NCI-H2196 treated with DMSO at 0.1 percent for 48 hours (cell line): ENCODE data around the gene DAPK1.

ENCODE experiments used
- DNase-seq: peaks from one replicate; lab custom pipeline; 2025; ENCODE audit not compliant: unreplicated experiment; lab: John Stamatoyannopoulos, UW

Gene DAPK1

DNA sequence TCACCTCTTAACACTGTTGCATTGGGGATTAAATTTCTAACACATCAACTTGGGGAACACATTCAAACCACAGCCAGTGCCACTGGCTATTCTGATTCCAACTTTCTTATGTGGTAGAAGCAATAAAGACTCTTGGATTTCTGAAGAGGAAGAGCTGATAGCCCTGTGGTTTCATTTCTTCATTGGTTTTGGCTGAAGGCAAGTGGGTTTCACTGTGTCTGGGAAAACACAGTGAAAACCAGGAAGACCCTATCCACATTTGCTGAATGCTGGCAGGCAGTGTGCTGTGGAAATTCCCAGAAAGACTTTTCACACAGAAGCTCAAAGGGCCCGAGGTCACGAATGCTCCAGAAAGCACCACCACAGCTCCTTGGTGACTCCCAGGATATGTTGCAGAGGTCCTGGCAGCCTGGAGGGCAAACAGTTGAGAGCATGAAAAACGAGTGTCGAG lies 67.1 kb downstream of the DAPK1 start:
- no peak for DNase-seq

DNA sequence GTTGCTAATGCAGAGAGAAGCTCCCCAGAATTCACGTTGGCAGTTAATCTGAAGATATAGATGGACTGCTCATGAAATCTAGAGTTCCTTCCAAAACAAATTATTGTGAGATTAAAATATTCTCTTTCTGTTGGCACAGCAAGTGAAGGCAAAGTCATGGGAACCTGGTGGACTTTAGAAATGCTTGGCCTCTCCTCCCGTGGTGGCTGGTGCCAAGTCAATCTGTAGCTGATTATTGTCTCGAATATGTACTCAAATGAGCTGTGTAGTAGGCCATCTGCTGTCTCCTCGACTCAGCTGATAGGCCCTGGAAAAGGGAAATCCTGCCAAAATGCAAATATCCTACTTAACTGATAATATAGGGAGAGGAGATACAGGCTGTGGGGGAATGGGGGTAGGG lies 69.3 kb downstream of the DAPK1 start:
- DNase-seq = peak; percentile 34

DNA sequence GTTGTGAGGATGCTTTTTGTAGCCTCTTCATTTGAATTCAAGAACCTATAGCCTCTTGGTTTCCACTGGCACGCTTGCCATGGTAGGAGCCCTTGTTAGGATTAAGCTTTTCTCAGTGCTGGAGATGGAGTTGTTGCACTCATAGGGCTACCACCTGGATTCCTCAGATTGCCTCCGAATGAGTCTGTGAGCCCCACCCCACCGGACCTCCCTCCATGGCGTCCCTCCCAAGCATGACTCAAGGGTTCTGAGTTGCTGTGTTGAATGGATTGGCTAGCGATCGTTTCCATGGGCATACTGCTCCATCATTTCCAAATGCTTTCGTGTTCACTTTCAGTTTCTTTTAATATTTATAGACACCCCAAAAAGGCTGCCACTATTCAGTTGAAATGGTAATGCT lies 69.9 kb downstream of the DAPK1 start:
- no peak for DNase-seq

DNA sequence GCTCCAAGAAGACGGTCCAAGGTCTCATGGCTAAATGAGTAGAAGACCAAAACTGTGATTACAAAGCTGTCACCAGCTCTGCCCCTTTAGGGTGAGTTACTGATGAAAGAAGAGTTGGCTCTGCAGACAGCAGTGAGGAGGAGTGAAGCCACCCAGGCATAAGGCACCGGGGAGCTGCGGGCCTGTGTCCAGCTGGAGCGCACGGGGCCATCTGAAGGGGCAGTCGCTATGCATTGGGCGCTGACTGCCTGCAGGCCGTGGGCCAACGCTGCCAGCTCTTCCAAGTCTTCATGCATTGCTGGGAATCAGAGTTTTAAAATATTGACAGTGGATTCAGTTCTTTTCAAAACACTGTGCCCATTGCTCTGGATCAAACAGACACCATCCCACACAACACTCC lies 70.3 kb downstream of the DAPK1 start:
- DNase-seq = no peak

DNA sequence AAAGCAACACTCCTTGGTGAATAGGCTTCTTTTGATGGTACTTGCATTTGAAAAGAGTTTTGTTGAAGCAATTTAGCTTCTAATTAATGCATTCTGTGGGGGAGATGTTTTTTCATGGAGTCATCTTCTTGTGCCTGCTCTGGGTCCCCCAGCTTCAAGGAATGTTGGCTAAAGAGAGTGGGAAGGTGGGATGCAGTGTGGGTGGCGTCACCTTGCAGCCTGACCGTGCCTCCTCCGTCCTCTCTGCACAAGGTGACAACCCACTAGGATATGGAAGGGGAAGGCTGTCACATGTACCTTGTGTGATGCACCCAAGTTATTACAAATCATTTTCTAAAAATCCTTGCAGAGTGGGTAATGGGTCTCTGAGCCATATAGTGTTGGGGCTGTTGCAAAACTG lies 70.7 kb downstream of the DAPK1 start:
- no peak for DNase-seq

DNA sequence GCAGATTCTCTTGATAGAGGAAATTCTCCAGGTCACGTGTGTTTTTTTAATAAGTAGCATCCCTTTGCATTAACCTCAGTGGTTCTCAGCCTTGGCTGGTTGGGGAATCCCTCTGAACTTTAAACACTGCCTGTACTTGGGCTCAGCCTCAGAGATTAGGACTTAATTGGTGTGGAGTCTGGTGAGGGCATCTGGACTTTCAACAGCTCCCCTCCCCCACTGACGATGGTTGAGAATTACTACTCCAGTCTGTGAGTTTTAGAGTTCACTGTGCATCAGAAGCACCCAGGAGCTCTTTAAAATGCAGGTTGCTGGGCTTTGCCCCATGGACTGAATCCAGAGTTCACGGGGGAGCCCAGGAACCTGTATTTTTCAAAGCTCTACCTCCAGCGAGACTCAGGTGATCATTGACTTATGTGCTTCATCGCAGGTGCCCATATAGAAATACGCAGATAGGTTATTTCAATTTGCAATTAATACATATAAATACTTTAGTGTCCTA lies 71.4 kb downstream of the DAPK1 start:
- no peak for DNase-seq

DNA sequence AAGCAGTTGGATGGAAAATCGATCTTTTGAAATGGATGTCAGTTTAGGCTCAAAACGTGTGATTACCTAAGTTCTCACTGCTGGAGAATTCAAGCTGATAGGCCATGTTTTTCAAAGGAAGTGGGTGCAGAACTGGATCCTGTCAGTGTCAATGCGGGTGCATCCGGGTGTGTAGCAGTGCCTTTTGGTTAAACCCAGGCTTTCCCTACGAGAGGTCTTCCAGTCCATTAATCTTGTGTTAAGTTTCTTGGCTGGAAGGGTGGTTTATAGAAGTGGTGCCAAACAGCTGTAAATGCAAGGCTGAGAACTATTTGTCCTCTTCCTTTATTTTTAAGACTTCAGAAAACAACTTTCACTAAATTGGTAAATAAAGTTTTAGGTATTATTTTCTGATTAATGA lies 71.9 kb downstream of the DAPK1 start:
- no peak for DNase-seq

DNA sequence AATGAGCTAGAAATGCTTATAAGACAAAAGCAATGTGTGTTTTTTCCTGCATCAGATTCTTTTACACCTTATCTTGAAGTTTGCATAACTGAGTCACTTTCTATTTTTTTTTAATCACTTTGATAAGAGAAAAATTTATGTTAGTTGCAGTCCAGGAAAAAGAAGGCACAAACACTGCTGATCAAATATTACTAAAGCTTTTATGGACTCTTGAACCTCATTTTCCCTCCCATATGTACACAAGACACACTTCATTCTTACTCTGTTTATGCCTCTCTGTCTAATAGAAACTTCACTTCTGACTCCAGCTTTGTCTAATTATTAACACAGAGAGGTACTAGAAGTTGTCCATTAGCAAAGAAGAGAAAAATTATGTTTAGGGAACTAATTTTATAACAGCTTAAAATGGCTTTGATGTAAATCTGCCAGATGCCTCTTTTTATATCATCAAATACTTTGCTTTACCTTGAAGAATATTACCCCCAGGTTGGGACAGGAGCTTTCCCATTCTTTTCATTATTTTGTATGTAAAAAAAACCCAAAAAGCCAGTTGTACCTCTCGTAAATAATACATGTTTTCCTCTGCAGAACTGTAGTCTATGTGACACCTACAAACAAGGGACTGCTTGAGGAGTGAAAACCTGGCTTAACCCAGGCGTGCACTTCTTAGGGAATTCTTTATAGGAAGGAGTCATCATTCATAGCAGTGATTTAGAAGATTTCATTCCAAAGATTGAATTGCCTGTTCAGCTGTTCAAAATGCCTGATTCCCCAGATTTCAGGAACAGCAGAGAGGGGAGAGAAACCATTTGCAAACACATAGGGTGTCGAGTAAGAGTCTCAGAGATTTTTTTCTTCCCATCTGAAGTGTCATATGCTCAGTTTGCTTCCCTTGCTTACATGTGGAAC lies 72.6 kb downstream of the DAPK1 start:
- no peak for DNase-seq

DNA sequence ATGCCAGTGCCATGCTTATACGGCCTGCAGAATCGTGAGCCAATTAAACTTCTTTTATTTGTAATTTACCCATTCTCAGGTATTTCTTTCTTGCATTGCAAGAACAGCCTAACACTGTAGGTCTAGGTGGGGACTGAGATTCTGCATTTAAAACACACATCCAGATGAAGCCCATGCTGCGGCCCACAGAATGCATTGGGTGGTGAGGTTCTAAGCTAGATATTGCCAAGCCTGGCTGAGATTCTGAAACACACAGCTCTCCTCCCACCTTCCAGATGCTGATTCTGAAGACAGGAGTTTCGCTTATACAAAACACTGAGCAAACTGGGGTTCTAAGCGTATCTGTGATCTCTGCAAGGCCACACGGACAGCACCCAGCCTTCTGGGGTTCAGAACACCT lies 75.1 kb downstream of the DAPK1 start:
- no peak for DNase-seq

DNA sequence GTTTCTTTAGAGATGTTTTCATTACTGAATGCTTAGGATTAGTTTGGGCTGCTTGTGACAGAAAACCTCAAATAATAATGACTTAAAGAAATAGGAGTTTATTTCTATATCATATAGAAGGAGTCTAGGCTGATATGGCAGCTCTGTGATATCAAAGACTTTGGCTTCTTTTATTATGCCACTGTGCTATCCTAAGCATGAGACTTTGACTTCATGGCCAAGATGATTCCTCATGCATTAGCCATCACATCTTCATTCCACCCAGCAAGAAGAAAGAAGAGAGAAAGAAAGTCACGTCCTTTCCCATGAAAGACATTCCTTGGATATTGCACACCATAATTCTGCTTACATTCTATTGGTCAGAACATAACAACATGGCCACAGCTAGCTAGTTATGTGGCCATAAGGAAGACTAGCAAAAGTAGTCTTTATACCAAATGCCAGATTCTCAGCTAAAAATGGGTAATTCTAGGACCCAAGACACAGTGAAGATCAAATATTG lies 76.2 kb downstream of the DAPK1 start:
- no peak for DNase-seq

DNA sequence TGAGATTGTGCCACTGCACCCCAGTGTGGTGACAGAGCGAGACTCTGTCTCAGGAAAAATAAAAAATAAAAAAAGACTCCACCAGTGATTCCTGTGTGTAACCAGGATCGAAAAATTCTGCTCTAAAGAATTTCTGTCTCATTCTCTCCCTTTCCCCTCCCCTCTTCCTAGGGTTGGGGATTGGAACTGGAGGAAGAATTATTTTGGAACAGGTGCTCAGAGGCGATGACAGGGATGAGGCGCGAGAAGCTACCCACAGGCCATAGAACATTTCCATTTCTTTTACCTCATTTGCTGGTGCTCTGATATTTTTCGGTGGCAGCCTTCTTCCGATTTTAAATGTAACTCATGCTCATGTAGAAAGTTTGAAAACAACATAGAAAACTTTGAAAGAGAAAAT lies 80.1 kb downstream of the DAPK1 start:
- DNase-seq = no peak

DNA sequence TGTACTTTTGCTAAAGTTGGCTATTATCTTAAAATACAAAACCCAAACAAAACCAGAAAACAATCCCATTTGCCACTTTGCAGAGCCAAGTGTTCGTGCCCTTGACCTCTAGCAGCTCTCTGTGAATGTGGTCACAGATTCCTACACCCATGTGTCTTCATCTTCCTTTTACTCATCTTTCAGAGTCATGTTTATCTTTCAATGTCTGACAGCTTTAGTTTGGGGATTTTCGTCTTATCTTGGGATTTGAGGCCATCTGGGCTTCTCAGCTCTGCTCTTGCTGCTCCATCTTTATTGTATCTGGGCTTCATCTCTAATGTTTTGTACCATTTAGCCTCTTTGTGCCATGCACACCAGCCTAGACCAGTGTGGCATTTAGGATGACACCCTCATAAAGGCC lies 81.0 kb downstream of the DAPK1 start:
- no peak for DNase-seq

DNA sequence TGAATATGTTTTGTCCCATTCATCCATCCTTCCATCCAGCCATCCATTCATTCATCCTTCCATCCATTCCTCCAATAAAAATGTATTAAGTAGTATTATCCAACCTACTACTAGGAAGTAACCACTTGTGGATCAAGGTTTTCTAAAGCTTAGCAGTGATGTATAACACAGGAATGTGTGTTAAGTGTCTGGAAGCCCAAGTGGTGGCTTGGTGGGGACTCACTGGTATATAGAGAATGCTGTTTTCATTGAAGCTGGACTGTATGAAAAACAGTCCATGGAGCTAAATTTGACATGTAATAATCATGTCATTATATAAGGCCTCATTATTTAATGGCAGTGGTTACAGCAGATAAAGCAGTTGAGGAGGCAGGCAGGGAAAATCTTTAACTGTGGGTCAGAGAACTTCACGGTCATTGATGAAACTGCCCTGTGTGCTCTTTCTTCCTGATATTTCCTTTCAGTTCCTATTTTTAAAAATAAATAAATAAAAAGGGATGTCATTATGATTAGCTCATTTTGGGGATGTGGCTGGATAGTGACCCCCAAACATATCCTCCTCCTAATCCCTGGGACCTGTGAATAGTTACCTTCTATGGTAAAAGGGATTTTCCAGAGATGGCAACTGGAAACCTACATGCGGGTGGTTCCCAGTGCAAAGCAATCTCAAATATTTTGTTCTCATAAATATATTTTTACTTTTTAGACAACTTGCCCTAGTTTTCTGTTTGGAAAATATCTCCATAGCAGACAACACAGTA lies 82.3 kb downstream of the DAPK1 start:
- DNase-seq = no peak

DNA sequence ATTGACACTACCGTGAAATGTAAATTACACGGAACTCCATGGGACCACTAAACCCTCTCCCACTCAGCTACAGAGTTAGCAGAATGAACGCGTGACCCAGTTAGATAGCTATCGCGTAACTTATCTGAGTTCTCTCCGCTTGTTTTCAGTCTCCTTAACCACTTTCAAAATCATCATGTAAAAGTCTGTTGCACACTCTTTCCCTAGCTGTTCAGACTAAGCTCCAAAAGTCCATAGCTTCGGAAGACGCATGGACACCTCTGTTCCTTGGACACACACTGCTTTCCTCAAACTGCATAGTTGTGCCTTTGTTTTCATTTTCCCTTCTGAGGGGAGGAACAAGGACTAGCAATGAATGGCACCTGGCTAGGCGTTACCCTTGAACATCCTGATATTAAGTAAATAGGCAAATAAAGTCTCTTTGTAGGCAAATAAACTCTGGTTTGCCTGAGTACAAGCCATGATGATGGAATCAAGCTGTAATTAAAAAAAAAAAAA lies 83.3 kb downstream of the DAPK1 start:
- no peak for DNase-seq

DNA sequence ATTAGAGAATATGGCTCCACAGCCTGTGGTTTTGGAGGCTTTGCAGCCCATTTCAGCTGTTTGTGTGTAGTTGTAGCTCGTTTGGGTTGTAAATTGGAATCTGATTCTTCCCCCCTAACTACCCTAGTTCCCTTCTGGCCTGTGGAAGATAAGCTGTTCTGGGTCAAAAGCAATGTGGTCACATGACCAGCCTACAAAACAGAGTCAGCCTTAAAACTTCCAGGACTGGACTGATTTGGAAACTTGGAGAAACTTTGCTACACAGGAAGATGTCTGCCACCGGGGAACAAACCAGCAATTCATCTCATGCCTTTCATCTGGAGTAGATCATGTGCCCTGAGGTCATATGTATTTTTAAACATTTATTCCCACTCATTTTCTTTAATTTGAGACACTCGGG lies 83.8 kb downstream of the DAPK1 start:
- DNase-seq = no peak

DNA sequence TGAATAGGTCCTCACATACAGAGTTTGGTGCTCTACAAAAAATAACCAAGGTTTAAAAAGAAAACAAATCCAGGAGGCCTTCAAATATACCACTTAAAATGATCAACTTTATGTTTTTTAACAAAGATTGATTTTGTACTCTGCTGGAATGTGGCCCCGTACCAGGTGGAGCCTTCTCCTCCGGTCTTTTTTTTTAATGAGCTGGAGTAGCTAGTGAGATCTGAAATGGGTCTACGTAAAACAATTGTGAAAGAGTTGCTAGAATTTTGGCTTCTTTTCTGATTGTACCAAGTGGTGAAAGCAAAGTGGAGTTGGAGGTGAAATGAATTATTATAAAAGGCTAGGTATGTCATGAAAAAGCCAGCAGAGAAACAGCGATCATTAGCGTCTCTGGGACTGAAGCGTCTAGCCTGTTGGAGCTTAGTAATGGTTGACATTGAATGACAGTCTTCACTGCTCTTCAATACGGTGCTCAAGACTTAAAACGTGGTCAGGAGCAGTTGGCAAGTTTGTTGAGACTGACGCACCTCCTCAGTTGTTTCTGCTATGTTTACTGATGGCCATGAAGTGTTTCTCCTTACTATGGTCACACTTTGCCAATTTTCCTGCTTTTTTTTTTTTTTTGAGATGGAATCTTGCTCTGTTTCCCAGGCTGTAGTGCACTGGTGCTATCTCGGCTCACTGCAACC lies 84.4 kb downstream of the DAPK1 start:
- DNase-seq = no peak

DNA sequence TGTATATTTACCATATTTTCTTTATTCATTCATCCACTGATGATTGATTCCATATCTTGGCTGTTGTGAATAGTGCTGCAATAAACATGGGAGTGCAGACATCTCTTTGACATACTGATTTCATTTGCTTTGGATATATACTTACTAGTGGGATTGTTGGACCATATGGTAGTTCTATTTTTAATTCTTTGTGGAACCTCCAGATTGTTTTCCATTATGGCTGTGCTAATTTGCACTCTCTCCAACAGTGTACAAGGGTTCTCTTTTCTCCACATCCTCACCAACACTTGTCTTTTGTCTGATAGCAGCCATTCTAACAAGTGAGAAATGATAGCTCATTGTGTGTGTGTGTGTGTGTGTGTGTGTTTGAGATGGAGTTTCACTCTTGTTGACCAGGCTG lies 86.7 kb downstream of the DAPK1 start:
- DNase-seq = no peak

DNA sequence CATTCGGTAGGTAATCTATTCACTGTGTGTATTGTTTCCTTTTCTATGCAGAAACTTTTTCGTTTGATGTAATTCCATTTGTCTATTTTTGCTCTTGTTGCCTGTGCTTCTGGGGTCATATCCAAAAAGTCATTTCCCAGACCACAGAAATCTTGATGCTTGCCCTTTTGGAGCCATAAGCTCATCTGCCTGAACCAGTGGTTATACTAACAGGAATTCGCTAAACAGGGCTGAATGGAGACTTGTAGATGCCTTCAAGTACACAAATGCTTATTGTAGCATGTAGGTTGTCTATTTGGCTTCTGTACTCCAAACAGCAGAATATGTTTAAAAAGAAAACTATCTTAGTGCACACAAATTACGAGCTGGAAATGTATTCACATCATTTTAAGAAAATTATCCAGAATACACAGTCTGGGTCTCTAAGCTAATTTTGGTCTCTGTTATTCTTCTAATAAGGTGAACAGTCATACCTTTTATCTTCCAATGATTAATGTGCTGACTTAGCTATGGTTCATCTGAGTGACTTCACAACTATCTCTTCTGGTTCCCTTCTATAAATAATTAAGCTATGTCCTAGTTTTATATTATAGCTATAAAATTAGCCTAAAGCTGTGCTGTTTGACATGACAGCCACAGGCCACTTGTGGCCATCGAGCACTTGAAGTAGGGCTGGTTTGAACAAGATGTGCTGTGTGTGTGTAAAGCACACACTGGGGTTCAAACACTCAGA lies 87.6 kb downstream of the DAPK1 start:
- DNase-seq = no peak

DNA sequence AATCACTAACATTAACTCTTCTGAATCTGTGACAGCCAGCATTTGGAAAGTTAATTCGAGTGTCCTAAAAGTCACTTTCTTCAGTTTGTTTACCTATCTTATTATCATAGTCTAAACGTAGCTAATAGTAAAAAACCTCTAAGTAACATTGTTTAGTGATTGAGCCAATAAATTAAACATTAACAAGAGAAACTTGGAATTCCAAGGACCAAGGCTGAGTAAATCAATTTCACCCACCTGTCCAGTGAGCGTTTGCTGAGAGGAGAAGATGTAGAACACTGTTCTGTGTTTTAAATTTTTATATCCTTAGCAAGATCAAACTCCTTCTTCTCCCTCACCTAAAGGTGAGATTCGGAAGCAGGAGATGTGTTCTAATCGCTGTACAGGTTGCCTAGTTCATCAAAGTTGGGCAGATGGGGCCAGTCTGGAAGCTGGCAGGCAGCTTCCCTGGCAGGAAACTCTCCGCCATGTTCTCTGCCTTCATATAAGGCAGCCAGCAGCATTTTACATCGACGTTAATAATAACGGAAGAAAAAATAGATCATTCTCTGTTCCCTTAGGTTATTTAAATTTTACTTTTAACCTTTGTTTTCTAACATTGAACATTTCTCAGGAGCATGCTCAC lies 89.2 kb downstream of the DAPK1 start:
- DNase-seq = no peak

DNA sequence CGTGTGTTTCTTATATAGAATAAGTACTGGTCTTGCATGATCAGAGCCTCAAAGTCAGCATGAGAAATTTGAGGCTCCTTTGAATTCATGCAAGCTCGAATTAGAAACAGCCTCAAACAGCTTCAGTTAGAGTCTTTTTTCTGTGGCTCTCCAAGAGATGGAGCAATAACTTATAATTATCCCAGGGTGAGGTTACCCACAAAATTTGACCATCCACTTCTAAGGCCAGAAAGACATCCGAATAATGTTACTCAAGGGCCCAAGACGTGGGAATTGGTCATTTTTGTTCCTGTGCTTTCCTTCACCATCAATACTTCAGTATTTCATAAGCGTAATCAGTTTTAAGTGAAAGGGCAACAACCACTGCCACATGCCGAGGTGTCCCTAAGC lies 89.7 kb downstream of the DAPK1 start:
- DNase-seq = no peak
